ENCODE data around the gene TIFAB. TPM values are rescaled to one million over a fixed set of nuclear protein-coding genes. Genes with fewer than 3 reads are reported as not detected.

The TIFAB gene
- total RNA-seq, 3 donors from 2014 or later, result 0.28 to 0.36 (median 0.29) TPM

DNA sequence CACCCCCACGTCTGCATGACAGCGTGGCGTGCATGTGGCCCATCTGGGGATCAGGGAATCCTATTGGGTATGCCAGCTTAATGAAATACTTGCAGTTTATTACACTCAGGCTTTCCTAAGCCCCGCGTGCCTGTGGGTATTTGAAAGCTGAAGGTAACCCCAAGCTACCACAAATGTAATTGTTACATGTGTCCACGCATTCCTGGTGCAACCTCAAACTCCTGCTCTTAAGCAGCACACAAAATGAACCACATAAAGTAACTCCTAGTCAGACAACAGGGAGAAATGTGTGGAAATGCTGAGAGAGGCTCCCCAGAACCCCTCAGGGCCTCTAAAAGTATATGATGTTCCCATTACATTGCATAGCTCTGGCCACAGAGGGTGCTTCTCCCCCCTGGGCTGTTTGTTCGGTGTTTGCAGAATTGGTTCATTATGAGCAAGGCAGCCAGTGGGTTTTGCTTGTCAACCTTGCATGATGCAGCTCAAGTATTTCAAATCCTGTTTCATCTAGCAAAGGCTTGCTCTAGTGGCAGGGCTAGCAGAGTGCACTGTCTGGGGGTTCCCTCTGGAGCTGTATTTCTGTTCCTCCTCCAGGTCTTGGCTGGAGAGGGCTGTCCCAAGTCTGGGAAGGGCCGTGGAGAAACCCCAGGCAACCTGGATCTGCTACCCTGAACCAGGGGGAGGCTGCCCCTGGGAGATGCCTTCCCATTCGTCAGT is 3.2 kb downstream of the TIFAB start:
- Histone ChIP-seq H3K4me3 (no peak overlapping the region), H3K36me3 (ENCODE audit: low read depth) (no peaks in the 10 kb centered on the region), H3K4me1 (ENCODE audit: low read depth) (no peaks in the 10 kb centered on the region), H3K9me3 (no peaks in the 10 kb centered on the region)
- no peak for ATAC-seq
- TF ChIP-seq, protein P1, sequence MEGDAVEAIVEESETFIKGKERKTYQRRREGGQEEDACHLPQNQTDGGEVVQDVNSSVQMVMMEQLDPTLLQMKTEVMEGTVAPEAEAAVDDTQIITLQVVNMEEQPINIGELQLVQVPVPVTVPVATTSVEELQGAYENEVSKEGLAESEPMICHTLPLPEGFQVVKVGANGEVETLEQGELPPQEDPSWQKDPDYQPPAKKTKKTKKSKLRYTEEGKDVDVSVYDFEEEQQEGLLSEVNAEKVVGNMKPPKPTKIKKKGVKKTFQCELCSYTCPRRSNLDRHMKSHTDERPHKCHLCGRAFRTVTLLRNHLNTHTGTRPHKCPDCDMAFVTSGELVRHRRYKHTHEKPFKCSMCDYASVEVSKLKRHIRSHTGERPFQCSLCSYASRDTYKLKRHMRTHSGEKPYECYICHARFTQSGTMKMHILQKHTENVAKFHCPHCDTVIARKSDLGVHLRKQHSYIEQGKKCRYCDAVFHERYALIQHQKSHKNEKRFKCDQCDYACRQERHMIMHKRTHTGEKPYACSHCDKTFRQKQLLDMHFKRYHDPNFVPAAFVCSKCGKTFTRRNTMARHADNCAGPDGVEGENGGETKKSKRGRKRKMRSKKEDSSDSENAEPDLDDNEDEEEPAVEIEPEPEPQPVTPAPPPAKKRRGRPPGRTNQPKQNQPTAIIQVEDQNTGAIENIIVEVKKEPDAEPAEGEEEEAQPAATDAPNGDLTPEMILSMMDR (IDR thresholded peaks at IDR 0.05), result no peak
- no peak for DNase-seq
- intact Hi-C loops (cut with DNase I, micrococcal nuclease), result no loop called here

DNA sequence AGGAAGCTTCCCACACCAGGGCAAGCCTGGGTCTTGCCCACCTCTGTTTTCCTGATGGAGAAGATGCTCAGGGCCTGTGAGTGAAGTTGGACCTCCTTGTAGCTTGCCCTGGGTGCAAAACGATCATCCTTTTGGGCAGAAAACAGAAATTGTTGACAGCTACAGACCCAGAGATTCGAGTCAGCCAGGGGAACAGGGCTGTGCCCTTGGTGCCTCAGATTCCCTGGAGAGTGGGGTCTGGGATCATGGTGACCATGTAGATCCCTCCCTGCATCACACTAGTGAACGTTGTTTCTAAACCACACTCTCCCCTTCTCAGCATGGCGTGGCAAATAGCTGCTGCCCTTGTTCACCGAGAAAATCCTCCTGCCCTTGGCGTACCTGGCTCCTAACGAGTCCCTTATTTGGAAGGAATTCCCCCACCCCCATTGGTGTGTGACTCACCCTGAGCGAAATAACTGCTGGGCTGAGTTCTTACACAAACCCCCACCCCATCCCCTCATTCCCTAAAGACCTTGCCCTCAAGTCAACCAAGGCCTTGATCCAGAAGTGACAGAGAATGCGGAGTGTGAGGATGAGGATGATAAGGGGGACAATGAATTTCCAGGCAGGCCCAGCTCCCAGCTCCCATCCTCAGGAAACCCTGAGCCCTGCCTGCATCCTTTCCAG is 3.9 kb downstream of the TIFAB start:
- H3K4me3 ChIP-seq, result no peak overlapping the region
- no peaks in the 10 kb centered on the region for H3K4me1 ChIP-seq (ENCODE audit: low read depth)
- TF ChIP-seq, protein P1 (IDR thresholded peaks at IDR 0.05), result no peak
- H3K9me3 ChIP-seq, result no peaks in the 10 kb centered on the region
- no peaks in the 10 kb centered on the region for H3K36me3 ChIP-seq (ENCODE audit: low read depth)
- DNase-seq, result no peak
- intact Hi-C loops (cut with DNase I, micrococcal nuclease), result no loop called here
- no peak for ATAC-seq

DNA sequence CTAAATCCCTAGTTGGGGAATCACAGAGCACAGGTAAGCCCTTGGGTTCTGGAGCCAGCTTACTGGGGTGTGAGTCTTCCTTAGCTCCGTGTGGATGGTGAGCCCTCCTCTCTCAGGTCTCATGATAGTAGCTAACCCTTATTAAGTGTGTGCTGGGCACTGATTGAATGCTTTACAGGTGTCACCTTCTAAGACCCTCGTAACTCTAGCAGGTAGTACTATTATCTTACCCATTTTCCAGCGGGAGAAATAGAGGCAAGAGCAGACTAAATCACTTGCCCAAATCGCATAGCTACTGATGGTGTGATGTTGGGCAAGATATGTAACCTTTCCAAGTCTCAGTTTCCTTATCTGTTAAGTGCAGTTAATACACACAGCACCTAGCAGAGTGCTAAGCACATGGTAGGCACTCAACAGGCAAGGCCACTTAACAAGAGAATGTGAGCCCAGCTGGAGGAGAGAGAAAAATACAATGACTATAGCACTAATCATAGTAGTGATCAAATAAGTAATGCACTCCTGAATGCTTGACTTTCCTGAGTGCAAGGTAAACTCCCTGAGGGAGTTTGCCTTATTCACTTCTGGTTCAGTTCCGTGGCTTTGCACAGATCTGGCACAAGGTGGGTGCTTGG is 4.7 kb downstream of the TIFAB start, which contains the start of gene DCANP1:
TSS of gene DCANP1 (minus strand) at position 51 of the 632 bp plus-strand sequence. CDS start 240 bp downstream, outside the sequence.
- Histone ChIP-seq H3K9me3 (no peaks in the 10 kb centered on the region), H3K4me3 (no peak within 1 kb of the TSS), H3K36me3 (ENCODE audit: low read depth) (no peaks in the 10 kb centered on the region), H3K4me1 (ENCODE audit: low read depth) (no peaks in the 10 kb centered on the region)
- TF ChIP-seq, protein P1 (IDR thresholded peaks at IDR 0.05), result no peak
- no peak for DNase-seq
- ATAC-seq, result no peak
- intact Hi-C loops (cut with DNase I, micrococcal nuclease), result no loop called here

DNA sequence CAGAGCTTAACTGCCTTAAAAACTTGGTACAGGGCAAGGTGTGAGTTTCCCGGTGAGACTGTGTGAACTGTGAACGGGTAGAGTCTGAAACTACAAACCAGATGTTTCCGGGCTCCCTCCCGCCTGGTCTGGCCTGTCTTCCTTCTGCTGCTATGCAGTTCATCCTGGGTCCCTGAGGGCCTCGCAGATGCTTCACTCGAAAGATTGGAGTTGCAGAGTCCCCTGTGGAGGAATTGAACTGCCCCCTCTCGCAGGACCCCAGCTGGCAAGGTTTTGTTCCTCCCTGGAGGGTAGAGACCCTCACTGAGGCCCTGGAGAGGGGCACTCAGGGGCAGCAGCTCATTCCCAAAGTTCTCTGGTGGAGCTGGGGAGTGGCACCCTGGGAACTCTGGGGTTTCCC is 5.5 kb downstream of the TIFAB start:
- TF ChIP-seq, protein P1 (IDR thresholded peaks at IDR 0.05), result no peak
- no peak for DNase-seq
- Histone ChIP-seq H3K4me1 (ENCODE audit: low read depth) (no peaks in the 10 kb centered on the region), H3K9me3 (no peaks in the 10 kb centered on the region), H3K36me3 (ENCODE audit: low read depth) (no peaks in the 10 kb centered on the region), H3K4me3 (no peak overlapping the region)
- no peak for ATAC-seq
- intact Hi-C loops (cut with DNase I, micrococcal nuclease), result no loop called here

DNA sequence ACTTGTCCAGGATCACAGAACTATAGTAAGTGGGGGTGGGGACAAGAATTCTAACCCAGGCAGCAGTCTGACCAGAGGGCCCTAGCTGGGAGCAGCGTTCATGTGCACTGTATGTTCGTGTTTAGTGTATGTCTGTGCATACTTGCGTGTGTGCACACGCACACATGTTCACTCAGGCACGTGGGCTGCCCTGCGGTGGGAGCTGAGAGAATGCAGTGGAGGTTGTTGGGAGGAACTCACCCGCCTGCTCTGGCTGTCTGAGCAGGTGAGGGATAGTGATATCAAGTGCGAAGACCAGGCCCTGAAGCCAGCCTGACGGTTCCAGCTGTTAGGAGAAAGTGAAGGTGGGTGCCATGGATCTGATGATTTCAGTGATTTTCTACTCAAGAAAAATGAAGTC is 5.9 kb downstream of the TIFAB start:
- DNase-seq (no peak), ATAC-seq (no peak)
- no peaks in the 10 kb centered on the region for H3K9me3 ChIP-seq
- H3K36me3 ChIP-seq (ENCODE audit: low read depth), result no peaks in the 10 kb centered on the region
- TF ChIP-seq, protein P1 (IDR thresholded peaks at IDR 0.05), result no peak
- intact Hi-C loops (cut with DNase I, micrococcal nuclease), result no loop called here
- no peaks in the 10 kb centered on the region for H3K4me1 ChIP-seq (ENCODE audit: low read depth)
- H3K4me3 ChIP-seq, result no peak overlapping the region
